Activated CD8-positive, alpha-beta T cell treated with anti-CD3 and anti-CD28 coated beads for 36 hours (primary cell): ENCODE data around the gene PPDPF. TPM values are rescaled to one million over a fixed set of nuclear protein-coding genes. Genes with fewer than 3 reads are reported as not detected.
"Not testable (repeated sequence)": the region's sequence is repeated elsewhere in the genome, so short reads cannot be mapped to it uniquely, and the experiment has no call there.

Source experiments
- ATAC-seq: fragments of 200-7000 bp; cut with Tn5 transposase; one replicate; pipeline ENCODE4 v1.10.0; 2021; ENCODE audit warnings: mild to moderate bottlenecking, moderate library complexity
- CTCF ChIA-PET: fragments of 350-600 bp; sonication (Branson Sonifier 250); formaldehyde crosslinking; loops from one replicate; lab custom pipeline; 2021; ENCODE audit warnings: antibody characterized with exemption; lab: Charles Lee
- POLR2A ChIA-PET: fragments of 350-600 bp; sonication (Branson Sonifier 250); formaldehyde crosslinking; loops from one replicate; lab custom pipeline; 2021; ENCODE audit warnings: antibody characterized with exemption; lab: Charles Lee
- DNase-seq: peaks from one replicate; pipeline ENCODE4 v3.0.0-alpha.2; 2020
- H3K27ac Mint-ChIP-seq: one replicate; pipeline ENCODE4 v1.8.0; 2021; ENCODE audit warnings: mild to moderate bottlenecking, mixed read lengths
- H3K27me3 Mint-ChIP-seq: one replicate; pipeline ENCODE4 v1.8.0; 2021; ENCODE audit warnings: mixed read lengths
- H3K36me3 Mint-ChIP-seq: one replicate; pipeline ENCODE4 v1.8.0; 2021; ENCODE audit warnings: low read depth, mixed read lengths
- H3K4me1 Mint-ChIP-seq: one replicate; pipeline ENCODE4 v1.8.0; 2021; ENCODE audit warnings: low read depth, mixed read lengths
- H3K4me3 Mint-ChIP-seq: one replicate; pipeline ENCODE4 v1.8.0; 2021; ENCODE audit warnings: mild to moderate bottlenecking, moderate library complexity, mixed read lengths
- H3K9me3 Mint-ChIP-seq: one replicate; pipeline ENCODE4 v1.8.0; 2021; ENCODE audit warnings: mixed read lengths
- CTCF ChIP-seq: fragments of 200-600 bp; IDR thresholded peaks from one replicate; pipeline ENCODE4 v1.8.0; 2022; ENCODE audit warnings: antibody characterized with exemption, mild to moderate bottlenecking
- intact Hi-C: fragments of 100-400 bp; cut with micrococcal nuclease; formaldehyde crosslinking; loops from one replicate; pipeline ENCODE4 v1.10.0; 2022
- total RNA-seq, 2 experiments: library from RNA; stranded (reverse); gene quantifications; one replicate each; pipeline ENCODE4 v1.2.3, GENCODE V29; 2021

Gene PPDPF
- total RNA-seq, 2 experiments from 2014 or later = 193 to 226 TPM

- Mint-ChIP-seq H3K9me3 (peaks cover 10% of the 10 kb centered on the region), H3K27ac (no peak overlapping the region), H3K36me3 (no peaks in the 10 kb centered on the region), H3K27me3 (peaks cover 50% of the 10 kb centered on the region), H3K4me1 (peaks cover 14% of the 10 kb centered on the region), H3K4me3 (no peak overlapping the region)
- no peak for DNase-seq
- intact Hi-C loops = no loop called here
- ChIA-PET CTCF (interaction anchor here (1.9 kb wide), 1 partner anchor 13 kb away, joined by 9 read pairs; no protein-coding TSS in a partner anchor), POLR2A (interaction anchor here (0.7 kb wide), 1 partner anchor 127 kb away, joined by 3 read pairs; no protein-coding TSS in a partner anchor)
- no peak for TF ChIP-seq CTCF
- ATAC-seq = no peak
Measured at GRCh38 chr20:63509088-63509564, 11.4 kb upstream of the PPDPF start.

GRCh38 chr20:63513207-63513606 lies 7.4 kb upstream of the PPDPF start:
- intact Hi-C loops = no loop called here
- no peak for ATAC-seq
- CTCF ChIA-PET = no interaction called here
- POLR2A ChIA-PET = no interaction called here
- Mint-ChIP-seq H3K9me3 (peaks cover 4% of the 10 kb centered on the region), H3K4me3 (no peak overlapping the region), H3K4me1 (peaks cover 2% of the 10 kb centered on the region), H3K27me3 (peaks cover 31% of the 10 kb centered on the region), H3K27ac (no peak overlapping the region), H3K36me3 (no peaks in the 10 kb centered on the region)
- no peak for TF ChIP-seq CTCF
- DNase-seq = no peak

- H3K27ac Mint-ChIP-seq, ATAC-seq, DNase-seq, H3K36me3 Mint-ChIP-seq, POLR2A ChIA-PET, CTCF ChIA-PET, H3K9me3 Mint-ChIP-seq, H3K4me3 Mint-ChIP-seq, intact Hi-C loops, H3K4me1 Mint-ChIP-seq: not testable (repeated sequence)
- peaks cover 22% of the 10 kb centered on the region for H3K27me3 Mint-ChIP-seq
Measured at GRCh38 chr20:63514520-63514919, 6.0 kb upstream of the PPDPF start.

- no peak overlapping the region for H3K27ac Mint-ChIP-seq
- CTCF ChIA-PET = interaction anchor here (0.9 to 2.4 kb wide), 3 partner anchors 20 to 65 kb away, joined by 3 to 12 read pairs (median 5); partner anchors contain the start of gene PTK6
- DNase-seq (no peak), ATAC-seq (no peak)
- peaks cover 10% of the 10 kb centered on the region for H3K4me1 Mint-ChIP-seq
- intact Hi-C loops = no loop called here
- POLR2A ChIA-PET = no interaction called here
- H3K9me3 Mint-ChIP-seq = peaks cover 6% of the 10 kb centered on the region
- no peak overlapping the region for H3K4me3 Mint-ChIP-seq
- peaks cover 9% of the 10 kb centered on the region for H3K27me3 Mint-ChIP-seq
- peaks cover 13% of the 10 kb centered on the region for H3K36me3 Mint-ChIP-seq
- TF ChIP-seq CTCF = no peak
Measured at GRCh38 chr20:63517376-63518309, 2.9 kb upstream of the PPDPF start.

- Mint-ChIP-seq H3K9me3 (peaks cover 7% of the 10 kb centered on the region), H3K36me3 (peaks cover 21% of the 10 kb centered on the region), H3K4me3 (no peak overlapping the region), H3K27ac (no peak overlapping the region), H3K4me1 (peaks cover 11% of the 10 kb centered on the region), H3K27me3 (peaks cover 2% of the 10 kb centered on the region)
- no peak for DNase-seq
- TF ChIP-seq CTCF = no peak
- intact Hi-C loops = no loop called here
- ChIA-PET CTCF (interaction anchor here (0.9 to 2.4 kb wide), 2 partner anchors 19 to 22 kb away, joined by 5 to 12 read pairs; partner anchors contain the start of gene PTK6), POLR2A (interaction anchor here (0.7 to 1.2 kb wide), 2 partner anchors 11 to 506 kb away, joined by 3 to 4 read pairs; no protein-coding TSS in a partner anchor)
- no peak for ATAC-seq
Measured at GRCh38 chr20:63518351-63518861, 2.2 kb upstream of the PPDPF start.
